Motor neuron (in vitro differentiated cells): ENCODE measurements around the gene MED10. TPM values are rescaled to one million over a fixed set of nuclear protein-coding genes. Genes with fewer than 3 reads are reported as not detected.
A peak's percentile ranks its signal among the peaks of the same experiment; 100 is the strongest.

Experiments used
- ATAC-seq, 8 experiments: fragments of 200-7000 bp; cut with Tn5 transposase; replicated peaks in 6 of 8; 2 replicates each; pipeline ENCODE4 v1.8.0; 2021; ENCODE audit warnings: mild to moderate bottlenecking in 8 of 8, moderate library complexity in 8 of 8
- H3K27ac ChIP-seq, 2 donors: fragments of 250-450 bp; sonication (Bioruptor Pico); 2 replicates each; pipeline ENCODE4 v1.9.0; 2021; ENCODE audit warnings: antibody characterized with exemption in 2 of 2, mild to moderate bottlenecking in 2 of 2, moderate library complexity in 1 of 2
- H3K4me1 ChIP-seq, 2 donors: fragments of 250-450 bp; sonication (Bioruptor Pico); replicated peaks in 1 of 2; 2 replicates each; pipeline ENCODE4 v1.6.1; 2021; ENCODE audit warnings: antibody characterized with exemption in 2 of 2, mild to moderate bottlenecking in 2 of 2, moderate library complexity in 1 of 2
- H3K4me3 ChIP-seq, 5 donors: fragments of 250-450 bp; sonication (Bioruptor Pico); 2 replicates each; pipeline ENCODE4 v1.9.0; 2021; ENCODE audit warnings: antibody characterized with exemption in 5 of 5, mild to moderate bottlenecking in 5 of 5, moderate library complexity in 4 of 5
- WGBS, 10 experiments: fragments of 450-650 bp; shearing (Covaris generic); methylation state at CpG; one replicate each; pipeline ENCODE4 v1.0.0; 2022; 5-methylcytosine and 5-hydroxymethylcytosine counted together
- in situ Hi-C, 9 experiments: fragments of 400-800 bp; cut with MboI; loops; one replicate each; pipeline ENCODE4 v1.15.0; 2021; ENCODE audit warnings: low sequenced_read_pairs in 9 of 9, low pct_unique_long_range_greater_than_20kb in 2 of 9; ENCODE audit not compliant: unreplicated experiment in 9 of 9
- total RNA-seq, 8 experiments: library from RNA; unstranded; fragments of 300-600 nt; gene quantifications; 2 replicates each; pipeline versions ENCODE4 v1.2.3 to v1.2.4, GENCODE V29; 2022

MED10 gene
- total RNA-seq, 8 experiments from 2014 or later: 25.4 to 87.1 (median 40.7) TPM

DNA sequence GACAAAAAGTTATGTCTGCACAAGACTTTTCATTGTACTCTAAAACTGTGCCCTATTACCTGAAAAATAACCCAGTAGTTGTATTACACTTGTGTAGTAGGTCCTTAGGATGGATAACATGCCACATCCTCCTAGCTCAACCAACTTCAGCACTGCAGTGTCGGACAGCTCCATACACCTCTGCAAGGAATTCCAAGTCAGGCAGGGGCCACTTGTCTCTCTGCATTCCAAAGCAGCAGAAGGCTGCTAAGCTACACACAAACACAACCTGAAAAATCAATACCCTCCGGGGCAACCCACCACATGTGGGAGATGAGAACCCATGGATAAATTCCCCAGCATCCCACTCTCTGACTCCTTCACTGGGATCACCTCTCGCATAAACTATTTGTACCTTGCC lies 50.2 kb downstream of the MED10 start:
- in situ Hi-C loops: no loop called here
- no peak overlapping the region for H3K27ac ChIP-seq
- ATAC-seq: peak in 2 of 8 experiments; percentile 36 to 43
- H3K4me3 ChIP-seq: no peak overlapping the region
- 67 to 100% (median 86%) methylated on average over 1 to 2 of the region's 3 CpGs; no CpG with 5 or more reads in 6 of the 10 experiments for WGBS, 10 experiments
- peaks cover 0 to 23% of the 10 kb centered on the region in 2 donors for H3K4me1 ChIP-seq

DNA sequence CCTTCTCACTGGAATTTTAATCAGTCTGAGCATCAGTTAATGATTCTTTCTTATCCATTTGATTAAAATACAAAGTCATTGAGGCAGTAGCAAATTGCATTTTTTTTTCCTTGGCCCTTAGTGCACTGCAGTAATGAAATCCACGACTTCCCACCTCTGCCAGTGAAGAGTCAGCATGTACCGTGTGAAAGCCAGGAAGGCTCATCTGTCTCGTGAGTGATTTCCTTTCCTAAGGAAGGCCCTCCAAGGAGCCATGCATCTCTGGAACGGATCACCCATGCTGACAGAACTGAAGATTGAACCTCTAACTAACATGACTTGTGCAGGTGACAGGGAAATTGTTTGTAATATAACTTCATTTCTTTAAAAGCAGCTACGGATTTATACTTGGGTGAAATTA lies 51.6 kb downstream of the MED10 start:
- H3K4me3 ChIP-seq: no peak overlapping the region
- WGBS, 10 experiments: 0 to 63% (median 25%) methylated on average over 1 to 4 of the region's 5 CpGs; no CpG with 5 or more reads in 4 of the 10 experiments
- in situ Hi-C loops: no loop called here
- H3K4me1 ChIP-seq: peaks cover 0 to 23% of the 10 kb centered on the region in 2 donors
- H3K27ac ChIP-seq: no peak overlapping the region
- ATAC-seq: peak in 5 of 8 experiments; percentile 70 to 89 (median 83)

DNA sequence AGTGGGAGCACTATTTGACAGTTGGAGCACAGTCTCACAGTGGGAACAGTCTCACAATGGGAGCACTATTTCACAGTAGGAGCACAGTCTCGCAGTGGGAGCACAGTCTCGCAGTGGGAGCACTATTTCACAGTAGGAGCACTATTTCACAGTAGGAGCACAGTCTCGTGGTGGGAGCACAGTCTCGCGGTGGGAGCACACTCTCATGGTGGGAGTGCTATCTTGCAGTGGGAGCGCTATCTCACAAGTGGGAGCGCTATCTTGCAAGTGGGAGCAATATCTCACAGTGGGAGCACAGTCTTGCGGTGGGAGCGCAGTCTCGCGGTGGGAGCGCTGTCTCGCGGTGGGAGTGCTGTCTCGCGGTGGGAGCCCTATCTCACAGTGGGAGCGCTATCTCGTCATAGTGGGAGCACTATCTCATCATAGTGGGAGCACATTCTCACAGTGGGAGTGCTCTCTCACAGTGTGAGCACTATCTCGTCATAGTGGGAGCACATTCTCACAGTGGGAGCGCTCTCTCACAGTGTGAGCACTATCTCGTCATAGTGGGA lies 56.1 kb downstream of the MED10 start:
- WGBS, 10 experiments: 30 to 100% (median 60%) methylated on average over 1 to 6 of the region's 21 CpGs; no CpG with 5 or more reads in 3 of the 10 experiments
- Histone ChIP-seq H3K27ac (no peak overlapping the region), H3K4me3 (no peak overlapping the region), H3K4me1 (peaks cover 0 to 29% of the 10 kb centered on the region in 2 donors)
- in situ Hi-C loops: no loop called here
- ATAC-seq: no peak

Other genes with a start within 250 kb of the MED10 start
- gene UBE2QL1, start 70.3 kb upstream of the MED10 start, total RNA-seq: 10 to 100 TPM in 5 of 8 experiments, under 1 TPM in 1, not detected in 2; 0.28 to 45.4 (median 26.5) TPM